PC-3 (cell line): ENCODE measurements around the gene CRYGA. TPM values are rescaled to one million over a fixed set of nuclear protein-coding genes. Genes with fewer than 3 reads are reported as not detected.
A peak's percentile ranks its signal among the peaks of the same experiment; 100 is the strongest.

Experiments used
- ATAC-seq: fragments of 200-7000 bp; cut with Tn5 transposase; 2 replicates; pipeline ENCODE4 v1.9.1; 2020; ENCODE audit warnings: mild to moderate bottlenecking, moderate library complexity
- BruUV-seq: library from RNA; stranded (reverse); fragments of 400-500 nt; replicated peaks from 2 replicates; lab custom pipeline; 2021; lab: Mats Ljungman, UMichigan
- CTCF ChIA-PET: fragments of 300-600 bp; sonication (Branson Sonifier 250); formaldehyde crosslinking; loops from one replicate; lab custom pipeline; 2022; ENCODE audit warnings: antibody characterized with exemption; lab: Charles Lee
- POLR2A ChIA-PET: fragments of 300-600 bp; sonication (Branson Sonifier 250); formaldehyde crosslinking; loops from one replicate; lab custom pipeline; 2022; ENCODE audit warnings: antibody characterized with exemption; ENCODE audit not compliant: unreplicated experiment; lab: Charles Lee
- DNase-seq: peaks from one replicate; pipeline ENCODE4 v3.0.0-alpha.2; 2015
- H2AFZ ChIP-seq: fragments of 300-600 bp; sonication (generic); 2 replicates; pipeline ENCODE4 v1.6.0; 2016; ENCODE audit warnings: antibody characterized with exemption, low read length
- H3F3A ChIP-seq: fragments of 300-600 bp; sonication (generic); one replicate; pipeline ENCODE4 v1.6.0; 2017; ENCODE audit warnings: antibody characterized with exemption, low read length, control low read depth, mild to moderate bottlenecking; ENCODE audit not compliant: unreplicated experiment
- H3K27ac ChIP-seq: fragments of 300-600 bp; sonication (generic); 2 replicates; pipeline ENCODE4 v1.5.1; 2016; ENCODE audit warnings: mild to moderate bottlenecking, low read length
- H3K27me3 ChIP-seq: fragments of 300-600 bp; sonication (generic); 2 replicates; pipeline ENCODE4 v1.6.1; 2016; ENCODE audit warnings: low read length, mixed read lengths
- H3K36me3 ChIP-seq: fragments of 300-600 bp; sonication (generic); 2 replicates; pipeline ENCODE4 v1.6.1; 2016; ENCODE audit warnings: low read depth, mixed run types, low read length, mixed read lengths
- H3K4me1 ChIP-seq: fragments of 300-600 bp; sonication (generic); 2 replicates; pipeline ENCODE4 v1.5.1; 2016; ENCODE audit warnings: low read length; ENCODE audit not compliant: insufficient read depth
- H3K4me2 ChIP-seq: fragments of 300-600 bp; sonication (generic); 2 replicates; pipeline ENCODE4 v1.6.0; 2016; ENCODE audit warnings: low read length
- H3K4me3 ChIP-seq: fragments of 300-600 bp; sonication (generic); 2 replicates; pipeline ENCODE4 v1.5.1; 2016; ENCODE audit warnings: mild to moderate bottlenecking, low read length, mixed read lengths
- H3K79me2 ChIP-seq: fragments of 300-600 bp; sonication (generic); 2 replicates; pipeline ENCODE4 v1.6.1; 2017; ENCODE audit warnings: low read length, mixed read lengths
- H3K9ac ChIP-seq: fragments of 300-600 bp; sonication (generic); 2 replicates; pipeline ENCODE4 v1.6.0; 2016; ENCODE audit warnings: mild to moderate bottlenecking, low read length
- H3K9me2 ChIP-seq: fragments of 300-600 bp; sonication (generic); replicated peaks from 2 replicates; pipeline ENCODE4 v1.6.1; 2016; ENCODE audit warnings: mixed run types, low read length, mixed read lengths
- H3K9me3 ChIP-seq: fragments of 300-600 bp; sonication (generic); 2 replicates; pipeline ENCODE4 v1.6.1; 2016; ENCODE audit warnings: low read length, mixed read lengths
- H4K20me1 ChIP-seq: fragments of 300-600 bp; sonication (generic); 2 replicates; pipeline ENCODE4 v1.6.1; 2016; ENCODE audit warnings: low read length, mixed read lengths
- EZH2 ChIP-seq: fragments of 300-600 bp; sonication (generic); IDR thresholded peaks from one replicate; pipeline ENCODE4 v1.6.1; 2017; ENCODE audit warnings: antibody characterized with exemption, mild to moderate bottlenecking, low read length; ENCODE audit not compliant: unreplicated experiment
- EZH2phosphoT487 ChIP-seq: fragments of 300-600 bp; sonication (generic); IDR thresholded peaks from 2 replicates; pipeline ENCODE4 v1.6.1; 2018; ENCODE audit warnings: mild to moderate bottlenecking, antibody characterized with exemption, low read length, borderline replicate concordance
- intact Hi-C: fragments of 100-400 bp; cut with micrococcal nuclease; formaldehyde crosslinking; loops from 2 replicates; pipeline ENCODE4 v1.9.0; 2023
- total RNA-seq: library from RNA; depleted of rRNA; stranded (reverse); fragments of >200 nt; gene quantifications from 2 replicates; pipeline ENCODE4 v1.2.3, GENCODE V29; 2014
- TF ChIP-seq, protein P1 (sequence below): fragments of 300-600 bp; sonication (generic); conservative IDR thresholded peaks from 2 replicates; pipeline ENCODE4 v1.5.1; 2017; ENCODE audit warnings: antibody characterized with exemption, low read depth, mild to moderate bottlenecking, low read length

Gene CRYGA
- total RNA-seq, 1 experiment from 2014 or later: not detected

GRCh38 chr2:208148803-208149202 lies 14.6 kb downstream of the CRYGA start:
- Histone ChIP-seq H3K27me3 (no peaks in the 10 kb centered on the region), H2AFZ (no peak overlapping the region), H4K20me1 (no peaks in the 10 kb centered on the region), H3K4me1 (no peaks in the 10 kb centered on the region), H3K79me2 (no peaks in the 10 kb centered on the region), H3K27ac (no peak overlapping the region), H3K36me3 (no peaks in the 10 kb centered on the region), H3F3A (no peaks in the 10 kb centered on the region), H3K9me2 (no peaks in the 10 kb centered on the region), H3K9me3 (no peaks in the 10 kb centered on the region), H3K4me3 (no peak overlapping the region), H3K4me2 (no peak overlapping the region), H3K9ac (no peak overlapping the region)
- ChIA-PET POLR2A (no interaction called here), CTCF (interaction anchor here (0.8 kb wide), 1 partner anchor 105 kb away, joined by 3 read pairs; no protein-coding TSS in a partner anchor)
- peak; percentile 28 for DNase-seq
- TF ChIP-seq, protein P1, sequence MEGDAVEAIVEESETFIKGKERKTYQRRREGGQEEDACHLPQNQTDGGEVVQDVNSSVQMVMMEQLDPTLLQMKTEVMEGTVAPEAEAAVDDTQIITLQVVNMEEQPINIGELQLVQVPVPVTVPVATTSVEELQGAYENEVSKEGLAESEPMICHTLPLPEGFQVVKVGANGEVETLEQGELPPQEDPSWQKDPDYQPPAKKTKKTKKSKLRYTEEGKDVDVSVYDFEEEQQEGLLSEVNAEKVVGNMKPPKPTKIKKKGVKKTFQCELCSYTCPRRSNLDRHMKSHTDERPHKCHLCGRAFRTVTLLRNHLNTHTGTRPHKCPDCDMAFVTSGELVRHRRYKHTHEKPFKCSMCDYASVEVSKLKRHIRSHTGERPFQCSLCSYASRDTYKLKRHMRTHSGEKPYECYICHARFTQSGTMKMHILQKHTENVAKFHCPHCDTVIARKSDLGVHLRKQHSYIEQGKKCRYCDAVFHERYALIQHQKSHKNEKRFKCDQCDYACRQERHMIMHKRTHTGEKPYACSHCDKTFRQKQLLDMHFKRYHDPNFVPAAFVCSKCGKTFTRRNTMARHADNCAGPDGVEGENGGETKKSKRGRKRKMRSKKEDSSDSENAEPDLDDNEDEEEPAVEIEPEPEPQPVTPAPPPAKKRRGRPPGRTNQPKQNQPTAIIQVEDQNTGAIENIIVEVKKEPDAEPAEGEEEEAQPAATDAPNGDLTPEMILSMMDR: peak; percentile 63
- TF ChIP-seq EZH2: no peak
- intact Hi-C loops: loop anchor here (2.0 kb wide), 1 partner anchor 46 kb away; no protein-coding TSS in a partner anchor
- no peak for ATAC-seq
- BruUV-seq: no TSS peak

- DNase-seq: no peak
- Histone ChIP-seq H4K20me1 (no peaks in the 10 kb centered on the region), H3K9me3 (no peaks in the 10 kb centered on the region), H3K79me2 (no peaks in the 10 kb centered on the region), H3K9ac (no peak overlapping the region), H3K4me2 (no peak overlapping the region), H3F3A (no peaks in the 10 kb centered on the region), H3K4me3 (no peak overlapping the region), H3K27ac (no peak overlapping the region), H3K4me1 (no peaks in the 10 kb centered on the region), H3K9me2 (no peaks in the 10 kb centered on the region), H3K27me3 (no peaks in the 10 kb centered on the region), H2AFZ (no peak overlapping the region), H3K36me3 (no peaks in the 10 kb centered on the region)
- TF ChIP-seq EZH2phosphoT487: no peak
- TF ChIP-seq, protein P1: no peak
- no peak for ATAC-seq
- ChIA-PET CTCF (interaction anchor here (0.6 to 1.0 kb wide), 2 partner anchors 13 to 23 kb away, joined by 3 to 4 read pairs; no protein-coding TSS in a partner anchor), POLR2A (no interaction called here)
- no TSS peak for BruUV-seq
- intact Hi-C loops: loop anchor here (2.0 kb wide), 1 partner anchor 45 kb away; no protein-coding TSS in a partner anchor
Measured at GRCh38 chr2:208147759-208148158, 15.6 kb downstream of the CRYGA start.

- no peaks in the 10 kb centered on the region for H3K9me2 ChIP-seq
- no peaks in the 10 kb centered on the region for H3K27me3 ChIP-seq
- no peaks in the 10 kb centered on the region for H3K9me3 ChIP-seq
- ChIA-PET POLR2A (no interaction called here), CTCF (interaction anchor here (1.0 kb wide), 1 partner anchor 12 kb away, joined by 4 read pairs; no protein-coding TSS in a partner anchor)
- H3K4me2 ChIP-seq: no peak overlapping the region
- H3K9ac ChIP-seq: no peak overlapping the region
- H3K79me2 ChIP-seq: no peaks in the 10 kb centered on the region
- no peaks in the 10 kb centered on the region for H3F3A ChIP-seq
- no peak overlapping the region for H2AFZ ChIP-seq
- no peaks in the 10 kb centered on the region for H3K36me3 ChIP-seq
- DNase-seq: no peak
- no peak for ATAC-seq
- peaks cover 6% of the 10 kb centered on the region; the same call in 1 of the 2 replicates for H3K4me1 ChIP-seq
- TF ChIP-seq EZH2phosphoT487 (no peak), EZH2 (no peak)
- TF ChIP-seq, protein P1: no peak
- no peak overlapping the region for H3K27ac ChIP-seq
- no peaks in the 10 kb centered on the region for H4K20me1 ChIP-seq
- no peak overlapping the region for H3K4me3 ChIP-seq
- no TSS peak for BruUV-seq
- intact Hi-C loops: no loop called here
Measured at GRCh38 chr2:208147008-208147407, 16.4 kb downstream of the CRYGA start.
